ENCODE data around the gene TH.

GRCh38 chr11:2122222-2122906 is 49.3 kb downstream of the TH start:
- TF ChIP-seq, protein P1, sequence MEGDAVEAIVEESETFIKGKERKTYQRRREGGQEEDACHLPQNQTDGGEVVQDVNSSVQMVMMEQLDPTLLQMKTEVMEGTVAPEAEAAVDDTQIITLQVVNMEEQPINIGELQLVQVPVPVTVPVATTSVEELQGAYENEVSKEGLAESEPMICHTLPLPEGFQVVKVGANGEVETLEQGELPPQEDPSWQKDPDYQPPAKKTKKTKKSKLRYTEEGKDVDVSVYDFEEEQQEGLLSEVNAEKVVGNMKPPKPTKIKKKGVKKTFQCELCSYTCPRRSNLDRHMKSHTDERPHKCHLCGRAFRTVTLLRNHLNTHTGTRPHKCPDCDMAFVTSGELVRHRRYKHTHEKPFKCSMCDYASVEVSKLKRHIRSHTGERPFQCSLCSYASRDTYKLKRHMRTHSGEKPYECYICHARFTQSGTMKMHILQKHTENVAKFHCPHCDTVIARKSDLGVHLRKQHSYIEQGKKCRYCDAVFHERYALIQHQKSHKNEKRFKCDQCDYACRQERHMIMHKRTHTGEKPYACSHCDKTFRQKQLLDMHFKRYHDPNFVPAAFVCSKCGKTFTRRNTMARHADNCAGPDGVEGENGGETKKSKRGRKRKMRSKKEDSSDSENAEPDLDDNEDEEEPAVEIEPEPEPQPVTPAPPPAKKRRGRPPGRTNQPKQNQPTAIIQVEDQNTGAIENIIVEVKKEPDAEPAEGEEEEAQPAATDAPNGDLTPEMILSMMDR (IDR thresholded peaks at IDR 0.05) = no peak
- TF ChIP-seq POLR2A (IDR thresholded peaks at IDR 0.05) (no peak), EP300 (IDR thresholded peaks at IDR 0.05) (no peak), POLR2AphosphoS5 (IDR thresholded peaks at IDR 0.05) (no peak)

Data from gastroesophageal sphincter (tissue), 3 donors.